Smooth muscle cell of the brain vasculature (primary cell): Measurements from ENCODE around the gene VPS13C.
"Not testable (repeated sequence)": the region's sequence is repeated elsewhere in the genome, so short reads cannot be mapped to it uniquely, and the experiment has no call there.

Source experiments
- DNase-seq: peaks from one replicate; pipeline ENCODE4 v3.0.0-alpha.2; 2012; ENCODE audit warnings: low read depth, low spot score

The VPS13C gene

GRCh38 chr15:62069551-62069950 lies 9.3 kb upstream of the VPS13C start:
- DNase-seq: no peak

- no peak for DNase-seq
Observed at GRCh38 chr15:62068810-62069167, 8.5 kb upstream of the VPS13C start.

GRCh38 chr15:62068071-62068809 lies 8.0 kb upstream of the VPS13C start:
- DNase-seq: no peak

- DNase-seq: no peak
Observed at GRCh38 chr15:62067448-62068044, 7.3 kb upstream of the VPS13C start.

- DNase-seq: no peak
Observed at GRCh38 chr15:62066663-62067447, 6.6 kb upstream of the VPS13C start, which contains the start of gene C2CD4A. TSS of gene C2CD4A (plus strand) at chr15:62066977. CDS start at chr15:62067614, 637 bp downstream.

- DNase-seq: no peak
Observed at GRCh38 chr15:62063825-62064635, 3.8 kb upstream of the VPS13C start.

GRCh38 chr15:62060896-62061280 lies 641 bp upstream of the VPS13C start:
- DNase-seq: no peak

GRCh38 chr15:62059816-62060112 lies 483 bp downstream of the VPS13C start:
- DNase-seq: no peak

GRCh38 chr15:62059108-62059815 lies 985 bp downstream of the VPS13C start:
- DNase-seq: no peak

- DNase-seq: no peak
Observed at GRCh38 chr15:62058327-62059028, 1.8 kb downstream of the VPS13C start.

GRCh38 chr15:62057341-62057980 lies 2.8 kb downstream of the VPS13C start:
- DNase-seq: no peak

- no peak for DNase-seq
Observed at GRCh38 chr15:62054979-62055378, 5.3 kb downstream of the VPS13C start.

GRCh38 chr15:62053439-62054085 lies 6.7 kb downstream of the VPS13C start:
- DNase-seq: no peak

GRCh38 chr15:62052713-62053112 lies 7.5 kb downstream of the VPS13C start:
- DNase-seq: no peak

- no peak for DNase-seq
Observed at GRCh38 chr15:62051166-62051565, 9.1 kb downstream of the VPS13C start.

GRCh38 chr15:62050115-62050514 lies 10.1 kb downstream of the VPS13C start:
- DNase-seq: no peak

GRCh38 chr15:62048254-62048653 lies 12.0 kb downstream of the VPS13C start:
- not testable (repeated sequence) for DNase-seq

GRCh38 chr15:62047282-62047827 lies 12.9 kb downstream of the VPS13C start:
- no peak for DNase-seq

- no peak for DNase-seq
Observed at GRCh38 chr15:62046078-62046743, 14.0 kb downstream of the VPS13C start.
